ENCODE results near the gene ANK3.

DNA sequence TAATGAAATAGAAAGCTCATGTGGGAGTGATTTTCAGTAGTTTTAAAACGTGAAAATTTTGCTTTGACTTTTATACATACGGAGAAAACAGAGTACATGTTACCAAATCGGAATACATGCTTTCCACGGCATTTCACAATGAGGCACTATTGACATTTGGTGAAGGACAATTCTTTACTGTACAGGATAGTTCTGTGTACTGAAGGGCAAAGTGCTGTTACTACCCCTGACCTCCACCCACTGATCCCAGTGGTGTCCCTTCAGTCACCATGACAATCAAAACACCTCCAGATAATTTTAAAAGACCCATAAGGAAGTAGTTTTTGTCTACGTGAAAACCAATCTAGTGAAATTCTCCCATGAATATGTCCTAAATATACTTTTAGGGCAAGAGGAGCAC, 33.1 kb upstream of the ANK3 start:
- TF ChIP-seq, protein P1, sequence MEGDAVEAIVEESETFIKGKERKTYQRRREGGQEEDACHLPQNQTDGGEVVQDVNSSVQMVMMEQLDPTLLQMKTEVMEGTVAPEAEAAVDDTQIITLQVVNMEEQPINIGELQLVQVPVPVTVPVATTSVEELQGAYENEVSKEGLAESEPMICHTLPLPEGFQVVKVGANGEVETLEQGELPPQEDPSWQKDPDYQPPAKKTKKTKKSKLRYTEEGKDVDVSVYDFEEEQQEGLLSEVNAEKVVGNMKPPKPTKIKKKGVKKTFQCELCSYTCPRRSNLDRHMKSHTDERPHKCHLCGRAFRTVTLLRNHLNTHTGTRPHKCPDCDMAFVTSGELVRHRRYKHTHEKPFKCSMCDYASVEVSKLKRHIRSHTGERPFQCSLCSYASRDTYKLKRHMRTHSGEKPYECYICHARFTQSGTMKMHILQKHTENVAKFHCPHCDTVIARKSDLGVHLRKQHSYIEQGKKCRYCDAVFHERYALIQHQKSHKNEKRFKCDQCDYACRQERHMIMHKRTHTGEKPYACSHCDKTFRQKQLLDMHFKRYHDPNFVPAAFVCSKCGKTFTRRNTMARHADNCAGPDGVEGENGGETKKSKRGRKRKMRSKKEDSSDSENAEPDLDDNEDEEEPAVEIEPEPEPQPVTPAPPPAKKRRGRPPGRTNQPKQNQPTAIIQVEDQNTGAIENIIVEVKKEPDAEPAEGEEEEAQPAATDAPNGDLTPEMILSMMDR (conservative IDR thresholded peaks at IDR 0.05), result no peak
- TF ChIP-seq EZH2 (IDR thresholded peaks at IDR 0.05; ENCODE audit: low read depth), result no peak
